Measurements from ENCODE around the gene MRLN.

- TF ChIP-seq CTCF (IDR thresholded peaks at IDR 0.05) (no peak), POLR2A (IDR thresholded peaks at IDR 0.05) (no peak)
Measured at GRCh38 chr10:59702347-59702746, 50.9 kb downstream of the MRLN start.

Data from breast epithelium (tissue), 3 donors.